ENCODE results near the gene GAPDHS.

The GAPDHS gene

GRCh38 chr19:35539850-35540249, 6.6 kb downstream of the GAPDHS start:
- TF ChIP-seq, protein P1, sequence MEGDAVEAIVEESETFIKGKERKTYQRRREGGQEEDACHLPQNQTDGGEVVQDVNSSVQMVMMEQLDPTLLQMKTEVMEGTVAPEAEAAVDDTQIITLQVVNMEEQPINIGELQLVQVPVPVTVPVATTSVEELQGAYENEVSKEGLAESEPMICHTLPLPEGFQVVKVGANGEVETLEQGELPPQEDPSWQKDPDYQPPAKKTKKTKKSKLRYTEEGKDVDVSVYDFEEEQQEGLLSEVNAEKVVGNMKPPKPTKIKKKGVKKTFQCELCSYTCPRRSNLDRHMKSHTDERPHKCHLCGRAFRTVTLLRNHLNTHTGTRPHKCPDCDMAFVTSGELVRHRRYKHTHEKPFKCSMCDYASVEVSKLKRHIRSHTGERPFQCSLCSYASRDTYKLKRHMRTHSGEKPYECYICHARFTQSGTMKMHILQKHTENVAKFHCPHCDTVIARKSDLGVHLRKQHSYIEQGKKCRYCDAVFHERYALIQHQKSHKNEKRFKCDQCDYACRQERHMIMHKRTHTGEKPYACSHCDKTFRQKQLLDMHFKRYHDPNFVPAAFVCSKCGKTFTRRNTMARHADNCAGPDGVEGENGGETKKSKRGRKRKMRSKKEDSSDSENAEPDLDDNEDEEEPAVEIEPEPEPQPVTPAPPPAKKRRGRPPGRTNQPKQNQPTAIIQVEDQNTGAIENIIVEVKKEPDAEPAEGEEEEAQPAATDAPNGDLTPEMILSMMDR (IDR thresholded peaks at IDR 0.05; ENCODE audit: low read depth, low read length), result no peak
- no peak overlapping the region for H3K4me3 ChIP-seq (ENCODE audit: low read depth, low read length)

GRCh38 chr19:35540356-35540927, 7.2 kb downstream of the GAPDHS start:
- no peak overlapping the region for H3K4me3 ChIP-seq (ENCODE audit: low read depth, low read length)
- TF ChIP-seq, protein P1 (IDR thresholded peaks at IDR 0.05; ENCODE audit: low read depth, low read length), result no peak

DNA sequence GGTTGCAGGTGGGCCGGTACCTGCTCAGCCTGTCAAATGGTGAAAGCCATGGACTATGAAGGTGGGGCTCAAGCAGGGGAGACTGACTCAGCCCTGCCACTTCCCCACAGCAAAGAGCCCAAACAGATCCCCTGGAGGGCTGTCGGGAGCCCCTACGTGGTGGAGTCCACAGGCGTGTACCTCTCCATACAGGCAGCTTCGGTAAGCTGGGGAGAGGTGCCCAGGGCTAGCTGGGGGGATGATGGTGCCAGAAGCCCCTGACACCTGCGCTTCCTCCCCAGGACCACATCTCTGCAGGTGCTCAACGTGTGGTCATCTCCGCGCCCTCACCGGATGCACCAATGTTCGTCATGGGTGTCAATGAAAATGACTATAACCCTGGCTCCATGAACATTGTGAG, 9.0 kb downstream of the GAPDHS start:
- TF ChIP-seq, protein P1 (IDR thresholded peaks at IDR 0.05; ENCODE audit: low read depth, low read length), result no peak
- no peak overlapping the region for H3K4me3 ChIP-seq (ENCODE audit: low read depth, low read length)

- TF ChIP-seq, protein P1 (IDR thresholded peaks at IDR 0.05; ENCODE audit: low read depth, low read length), result no peak
- H3K4me3 ChIP-seq (ENCODE audit: low read depth, low read length), result no peak overlapping the region
These were observed 10.2 kb downstream of the GAPDHS start for GRCh38 chr19:35543280-35544109.

DNA sequence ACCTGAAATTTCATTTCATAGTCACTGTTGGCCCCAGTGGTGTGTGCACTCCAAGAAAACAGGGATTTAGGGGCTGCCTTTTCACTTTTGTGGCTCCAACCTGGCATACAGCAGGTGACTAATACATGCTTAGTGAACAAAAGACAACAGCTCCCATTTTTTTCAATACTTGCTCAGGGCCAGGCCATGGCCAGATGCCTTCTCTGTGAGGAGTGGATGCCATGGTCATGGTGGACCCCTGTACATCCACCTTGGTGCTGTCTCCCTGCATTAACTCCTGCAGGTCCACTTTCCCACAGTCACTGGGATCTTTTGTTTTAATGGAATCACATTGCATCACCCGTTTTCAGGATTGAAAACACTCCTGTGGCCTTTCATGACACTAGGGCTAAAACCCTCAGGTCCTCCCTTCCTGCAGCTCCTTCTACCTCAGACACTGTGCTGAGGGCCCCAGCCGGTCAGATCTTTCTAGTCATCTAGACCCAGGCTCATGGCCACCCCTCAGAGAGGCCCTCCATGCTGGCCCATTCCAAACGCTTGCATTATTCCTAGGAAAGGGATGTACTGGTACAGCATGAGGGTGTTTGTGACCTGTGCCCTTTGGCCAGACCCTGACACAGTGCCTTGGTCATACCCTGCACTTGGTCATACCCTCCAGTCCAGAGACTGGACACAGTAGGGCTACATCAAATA, 11.0 kb downstream of the GAPDHS start:
- H3K4me3 ChIP-seq (ENCODE audit: low read depth, low read length), result peak overlapping the region; percentile 87
- TF ChIP-seq, protein P1 (IDR thresholded peaks at IDR 0.05; ENCODE audit: low read depth, low read length), result no peak

GRCh38 chr19:35545001-35545854, 12.0 kb downstream of the GAPDHS start, which contains the start of gene TMEM147:
TSS of gene TMEM147 (plus strand) at chr19:35545626. CDS start at chr19:35545740, 114 bp downstream.
- H3K4me3 ChIP-seq (ENCODE audit: low read depth, low read length), result peak within 1 kb of the TSS; percentile 87
- TF ChIP-seq, protein P1 (IDR thresholded peaks at IDR 0.05; ENCODE audit: low read depth, low read length), result no peak

All from WI38 (cell line).